ENCODE data around the gene GRN.

GRN gene

DNA sequence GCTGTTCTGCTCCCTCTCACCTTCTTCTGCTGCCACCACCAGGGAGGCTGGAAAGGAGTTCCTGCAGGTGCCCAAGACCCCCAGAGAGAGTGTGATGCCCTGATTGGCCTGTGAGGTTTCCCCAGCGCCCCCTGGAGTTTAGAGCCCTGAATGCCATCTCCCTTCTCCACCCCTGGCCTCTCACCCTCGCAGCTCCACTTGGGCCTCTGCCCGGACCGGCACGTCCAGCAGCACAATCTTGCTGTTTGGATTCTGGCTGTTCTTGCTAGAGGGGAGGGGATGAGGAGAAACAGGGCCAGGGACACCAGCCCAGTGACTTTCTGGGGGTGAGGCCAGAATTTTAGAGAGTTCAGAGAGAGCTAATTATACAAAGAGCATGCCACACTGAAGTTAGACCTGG lies 31.0 kb downstream of the GRN start:
- H3K9me3 ChIP-seq (ENCODE audit: severe bottlenecking) = no peaks in the 10 kb centered on the region
- no peak overlapping the region for H3K27ac ChIP-seq
- DNase-seq = peak; percentile 57
- H3K36me3 ChIP-seq = no peaks in the 10 kb centered on the region
- no peak overlapping the region for H3K4me3 ChIP-seq (ENCODE audit: low read depth, low read length)
- no peaks in the 10 kb centered on the region for H3K27me3 ChIP-seq (ENCODE audit: insufficient read depth, low read depth, severe bottlenecking)
- TF ChIP-seq, protein P1, sequence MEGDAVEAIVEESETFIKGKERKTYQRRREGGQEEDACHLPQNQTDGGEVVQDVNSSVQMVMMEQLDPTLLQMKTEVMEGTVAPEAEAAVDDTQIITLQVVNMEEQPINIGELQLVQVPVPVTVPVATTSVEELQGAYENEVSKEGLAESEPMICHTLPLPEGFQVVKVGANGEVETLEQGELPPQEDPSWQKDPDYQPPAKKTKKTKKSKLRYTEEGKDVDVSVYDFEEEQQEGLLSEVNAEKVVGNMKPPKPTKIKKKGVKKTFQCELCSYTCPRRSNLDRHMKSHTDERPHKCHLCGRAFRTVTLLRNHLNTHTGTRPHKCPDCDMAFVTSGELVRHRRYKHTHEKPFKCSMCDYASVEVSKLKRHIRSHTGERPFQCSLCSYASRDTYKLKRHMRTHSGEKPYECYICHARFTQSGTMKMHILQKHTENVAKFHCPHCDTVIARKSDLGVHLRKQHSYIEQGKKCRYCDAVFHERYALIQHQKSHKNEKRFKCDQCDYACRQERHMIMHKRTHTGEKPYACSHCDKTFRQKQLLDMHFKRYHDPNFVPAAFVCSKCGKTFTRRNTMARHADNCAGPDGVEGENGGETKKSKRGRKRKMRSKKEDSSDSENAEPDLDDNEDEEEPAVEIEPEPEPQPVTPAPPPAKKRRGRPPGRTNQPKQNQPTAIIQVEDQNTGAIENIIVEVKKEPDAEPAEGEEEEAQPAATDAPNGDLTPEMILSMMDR (IDR thresholded peaks at IDR 0.05; ENCODE audit: low read depth, low read length) = peak; percentile 86

DNA sequence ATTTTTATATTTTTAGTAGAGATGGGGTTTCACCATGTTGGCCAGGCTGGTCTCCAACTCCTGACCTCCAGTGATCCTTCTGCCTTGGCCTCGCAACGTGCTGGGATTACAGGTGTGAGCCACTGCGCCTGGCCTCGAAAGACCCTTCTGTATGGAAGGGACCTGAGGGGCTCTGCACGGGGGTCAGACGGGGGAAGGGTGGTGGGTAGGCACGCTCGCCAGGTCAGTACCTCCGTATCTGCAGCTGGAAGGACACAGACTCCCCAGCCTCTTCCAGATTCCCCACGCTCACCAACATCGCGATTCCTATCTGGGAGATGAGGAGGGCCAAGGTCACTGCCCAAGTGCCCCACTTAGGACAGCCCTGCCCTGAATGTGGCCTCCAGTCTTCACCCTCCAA lies 31.7 kb downstream of the GRN start:
- no peaks in the 10 kb centered on the region for H3K9me3 ChIP-seq (ENCODE audit: severe bottlenecking)
- H3K27ac ChIP-seq = no peak overlapping the region
- no peak for DNase-seq
- TF ChIP-seq, protein P1 (IDR thresholded peaks at IDR 0.05; ENCODE audit: low read depth, low read length) = no peak
- no peaks in the 10 kb centered on the region for H3K36me3 ChIP-seq
- H3K27me3 ChIP-seq (ENCODE audit: insufficient read depth, low read depth, severe bottlenecking) = no peaks in the 10 kb centered on the region
- H3K4me3 ChIP-seq (ENCODE audit: low read depth, low read length) = no peak overlapping the region

DNA sequence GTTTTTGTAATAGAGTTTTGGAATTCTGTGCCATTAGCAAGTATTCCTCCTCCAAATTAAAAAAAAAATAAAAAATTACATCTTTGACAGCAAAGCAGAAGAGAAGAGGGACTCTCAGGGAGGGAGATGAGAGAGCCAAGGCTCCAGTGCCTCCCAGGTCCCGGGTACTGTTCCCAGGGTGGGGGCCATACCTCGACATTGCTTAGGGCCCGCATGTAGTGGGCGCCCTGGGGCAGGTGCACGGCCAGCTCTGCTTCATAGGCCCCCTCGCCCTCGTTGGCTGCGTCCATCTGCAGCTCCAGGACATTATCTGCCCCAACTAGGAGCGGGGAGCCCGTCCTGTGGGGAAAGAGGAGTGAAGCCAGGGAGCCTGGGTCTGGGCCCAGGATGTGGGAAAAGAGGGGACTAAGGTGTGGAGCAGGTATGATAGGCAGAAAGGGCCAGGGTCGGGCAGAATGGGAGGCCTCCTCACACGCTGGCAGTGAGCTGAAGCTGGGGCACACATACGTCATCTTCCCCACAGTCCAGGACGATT lies 33.1 kb downstream of the GRN start:
- TF ChIP-seq, protein P1 (IDR thresholded peaks at IDR 0.05; ENCODE audit: low read depth, low read length) = no peak
- no peaks in the 10 kb centered on the region for H3K27me3 ChIP-seq (ENCODE audit: insufficient read depth, low read depth, severe bottlenecking)

DNA sequence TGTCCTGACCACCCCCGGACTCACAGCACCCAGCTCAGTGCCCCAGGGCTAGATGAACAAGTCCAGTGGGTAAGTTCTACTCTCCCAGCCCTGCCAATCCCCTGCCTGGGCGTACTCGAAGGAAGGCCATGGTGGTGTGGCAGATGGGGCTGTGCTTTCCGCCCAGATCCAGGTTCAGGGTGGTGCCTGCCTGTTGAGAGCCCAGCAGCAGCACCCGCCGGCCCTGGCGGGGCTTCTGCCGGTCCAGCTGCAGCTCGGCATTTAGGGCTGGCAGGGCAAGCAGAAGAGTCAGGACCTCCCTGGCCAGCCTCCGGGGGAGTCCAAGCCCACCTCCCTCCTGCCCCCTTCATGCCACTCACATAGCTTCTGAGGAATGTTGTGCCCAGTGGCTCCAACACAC lies 34.8 kb downstream of the GRN start:
- Histone ChIP-seq H3K36me3 (no peaks in the 10 kb centered on the region), H3K27me3 (ENCODE audit: insufficient read depth, low read depth, severe bottlenecking) (no peaks in the 10 kb centered on the region), H3K4me3 (ENCODE audit: low read depth, low read length) (no peak overlapping the region), H3K9me3 (ENCODE audit: severe bottlenecking) (peaks cover 12% of the 10 kb centered on the region), H3K27ac (no peak overlapping the region)
- no peak for DNase-seq
- TF ChIP-seq, protein P1 (IDR thresholded peaks at IDR 0.05; ENCODE audit: low read depth, low read length) = no peak

More for the DNA sequence above, 33.1 kb downstream of the GRN start:
- H3K36me3 ChIP-seq = no peaks in the 10 kb centered on the region
- H3K4me3 ChIP-seq (ENCODE audit: low read depth, low read length) = no peak overlapping the region
- no peak overlapping the region for H3K27ac ChIP-seq
- no peak for DNase-seq
- H3K9me3 ChIP-seq (ENCODE audit: severe bottlenecking) = peaks cover under 1% of the 10 kb centered on the region

DNA sequence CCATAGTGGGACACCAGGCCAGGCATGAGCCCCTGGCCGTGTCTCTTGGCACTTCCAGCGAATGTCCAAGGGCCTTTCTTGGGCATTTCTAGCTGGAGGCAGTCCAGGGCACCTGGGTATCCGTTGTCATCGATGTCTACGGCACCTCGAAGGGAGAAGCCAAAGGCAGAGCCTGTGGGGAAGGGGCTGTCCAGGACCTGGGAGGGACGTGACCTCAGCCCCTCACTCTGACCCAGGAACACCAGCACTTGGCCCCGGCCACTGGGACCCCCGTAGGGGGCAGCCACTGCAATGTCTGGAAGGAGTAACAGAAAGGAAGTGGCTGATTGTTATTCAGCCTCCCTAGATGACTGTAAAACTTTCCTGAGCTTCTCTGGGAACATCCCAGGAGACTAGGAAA lies 35.7 kb downstream of the GRN start:
- DNase-seq = no peak
- Histone ChIP-seq H3K9me3 (ENCODE audit: severe bottlenecking) (peaks cover 15% of the 10 kb centered on the region), H3K27me3 (ENCODE audit: insufficient read depth, low read depth, severe bottlenecking) (no peaks in the 10 kb centered on the region), H3K4me3 (ENCODE audit: low read depth, low read length) (no peak overlapping the region), H3K36me3 (no peaks in the 10 kb centered on the region), H3K27ac (no peak overlapping the region)
- TF ChIP-seq, protein P1 (IDR thresholded peaks at IDR 0.05; ENCODE audit: low read depth, low read length) = no peak

DNA sequence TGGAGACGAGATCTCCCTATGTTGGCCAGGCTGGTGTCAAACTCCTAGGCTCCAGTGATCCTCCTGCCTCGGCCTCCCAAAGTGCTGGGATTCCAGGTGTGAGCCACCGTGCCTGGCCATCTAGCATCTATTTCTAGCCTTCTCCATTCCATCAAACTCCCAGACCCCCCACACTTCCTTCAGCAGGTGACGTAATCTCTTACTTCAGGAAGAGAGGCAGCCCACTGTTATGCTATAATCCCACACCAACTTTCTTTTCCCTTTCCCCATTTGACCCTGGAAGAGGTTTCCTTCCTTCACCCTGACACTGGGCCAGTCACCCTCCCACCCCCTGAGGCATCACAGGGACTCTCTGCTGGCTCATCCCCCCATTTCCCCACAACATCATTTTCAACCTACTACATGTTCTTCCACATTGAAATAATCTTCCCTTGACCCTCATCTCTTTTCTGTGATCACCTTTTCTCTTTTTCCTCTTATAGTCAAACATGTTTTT lies 36.8 kb downstream of the GRN start:
- Histone ChIP-seq H3K27ac (no peak overlapping the region), H3K9me3 (ENCODE audit: severe bottlenecking) (peaks cover 17% of the 10 kb centered on the region)

More for the DNA sequence above, 36.8 kb downstream of the GRN start:
- Histone ChIP-seq H3K36me3 (no peaks in the 10 kb centered on the region), H3K27me3 (ENCODE audit: insufficient read depth, low read depth, severe bottlenecking) (no peaks in the 10 kb centered on the region), H3K4me3 (ENCODE audit: low read depth, low read length) (no peak overlapping the region)
- DNase-seq = no peak
- TF ChIP-seq, protein P1 (IDR thresholded peaks at IDR 0.05; ENCODE audit: low read depth, low read length) = no peak
